HG03342 (cell line): Measurements from ENCODE around the gene FRMD8.
"Not testable (repeated sequence)": the region's sequence is repeated elsewhere in the genome, so short reads cannot be mapped to it uniquely, and the experiment has no call there.

Source experiments
- ATAC-seq: cut with Tn5 transposase; IDR thresholded peaks from one replicate; pipeline ENCODE4 v1.9.1; 2021; ENCODE audit warnings: mild to moderate bottlenecking, moderate library complexity; ENCODE audit not compliant: unreplicated experiment

The FRMD8 gene

GRCh38 chr11:65412271-65413076, 26.0 kb downstream of the FRMD8 start:
- no peak for ATAC-seq

DNA sequence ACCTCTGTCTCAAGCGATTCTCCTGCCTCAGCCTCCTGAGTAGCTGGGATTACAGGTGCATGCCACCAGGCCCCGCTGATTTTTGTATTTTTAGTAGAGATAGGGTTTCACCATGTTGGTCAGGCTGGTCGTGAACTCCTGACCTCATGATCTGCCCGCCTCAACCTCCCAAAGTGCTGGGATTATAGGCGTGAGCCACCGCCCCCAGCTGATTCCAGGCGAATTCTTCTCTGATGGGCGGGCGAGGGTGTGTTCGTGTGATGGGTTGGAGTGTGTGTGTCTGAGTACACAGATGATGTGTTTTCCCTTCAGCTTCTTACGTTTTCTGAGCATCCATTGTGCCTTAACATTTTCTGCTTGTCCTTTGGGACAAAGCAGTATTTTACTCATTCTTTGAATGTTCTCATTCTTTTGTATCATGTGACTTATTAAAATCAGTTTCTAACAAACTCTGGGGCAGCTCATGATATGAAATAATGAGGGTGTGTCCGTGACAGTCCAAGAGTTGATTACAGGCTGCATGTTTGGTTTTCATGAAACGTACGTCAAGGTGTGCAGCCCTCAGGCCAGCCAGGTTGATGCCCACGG, 26.7 kb downstream of the FRMD8 start:
- not testable (repeated sequence) for ATAC-seq

GRCh38 chr11:65414776-65415498, 28.5 kb downstream of the FRMD8 start:
- no peak for ATAC-seq

- ATAC-seq = no peak
These were observed 29.3 kb downstream of the FRMD8 start for GRCh38 chr11:65415499-65416340.

DNA sequence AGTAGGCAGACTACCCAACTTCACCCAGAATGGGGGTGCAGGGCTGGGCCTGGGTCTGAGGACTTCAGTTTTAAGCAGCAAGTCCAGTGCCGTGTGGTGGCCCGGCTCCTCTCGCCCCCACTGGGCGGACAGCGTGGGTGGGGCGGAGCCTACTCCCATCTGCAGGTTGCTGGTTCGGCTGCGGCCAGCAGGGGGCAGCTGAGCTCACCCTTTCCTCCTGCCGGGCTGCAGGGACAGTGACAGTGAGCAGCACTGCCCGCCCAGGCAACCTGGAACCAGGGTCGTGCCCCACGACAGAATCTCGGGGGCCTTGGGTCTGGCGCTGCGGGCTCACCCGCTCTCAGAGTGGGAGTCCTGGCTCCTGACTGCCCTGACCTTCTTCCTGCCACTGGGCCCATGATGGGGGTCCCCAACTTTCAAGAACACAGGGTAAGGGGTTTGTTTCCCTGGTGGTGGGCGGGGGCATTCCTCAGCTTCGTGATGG, 29.9 kb downstream of the FRMD8 start:
- ATAC-seq = no peak

GRCh38 chr11:65416841-65417701, 30.6 kb downstream of the FRMD8 start:
- ATAC-seq = no peak

DNA sequence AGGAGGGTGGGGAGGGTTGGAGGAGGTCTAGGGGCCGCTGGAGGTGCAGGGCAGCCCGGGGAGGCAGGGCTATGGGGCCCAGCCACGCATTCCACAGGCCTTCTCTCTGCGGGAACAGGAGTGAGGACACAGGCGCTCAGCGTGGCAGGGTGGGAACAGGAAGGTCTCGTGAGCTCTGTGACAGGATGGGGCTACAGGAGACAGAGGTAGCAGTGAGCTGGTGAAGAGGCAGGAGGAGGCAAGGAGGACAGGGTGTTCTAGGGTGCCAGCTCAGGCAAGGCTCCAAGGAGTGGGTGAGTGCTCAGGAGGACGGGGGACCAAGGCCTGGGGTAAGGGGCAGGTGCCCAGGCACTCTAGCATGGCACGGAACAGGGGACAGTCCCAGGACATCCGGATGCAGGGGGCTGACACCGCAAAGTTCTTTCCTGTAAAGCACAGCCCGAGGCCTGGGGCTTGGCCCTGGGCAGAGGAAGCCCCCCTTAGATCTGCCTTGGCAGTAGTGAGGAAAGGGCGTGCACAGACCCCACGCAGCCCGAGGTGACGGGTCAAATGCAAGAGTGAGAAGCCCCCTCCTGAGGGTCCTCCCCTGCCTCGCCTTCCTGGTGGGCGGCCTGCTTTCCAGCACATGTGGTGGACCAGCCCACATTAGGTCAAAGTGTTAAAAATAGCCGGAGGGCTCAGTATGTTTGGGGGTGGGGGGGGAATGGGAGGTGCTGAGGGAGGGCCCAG, 31.4 kb downstream of the FRMD8 start:
- ATAC-seq = no peak

DNA sequence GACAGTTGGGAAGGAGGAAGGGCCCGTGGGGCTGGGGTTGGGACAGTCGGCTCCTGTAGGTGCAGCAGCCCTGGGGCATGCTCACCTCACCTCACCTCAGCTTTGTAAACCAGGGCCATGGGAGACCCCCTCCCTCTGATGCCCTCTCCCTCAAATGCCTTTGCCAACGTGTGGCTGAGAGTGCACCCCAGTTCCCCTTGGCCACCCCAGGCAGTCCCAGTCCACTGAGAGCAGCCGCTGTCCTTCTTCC, 31.9 kb downstream of the FRMD8 start:
- ATAC-seq = no peak

DNA sequence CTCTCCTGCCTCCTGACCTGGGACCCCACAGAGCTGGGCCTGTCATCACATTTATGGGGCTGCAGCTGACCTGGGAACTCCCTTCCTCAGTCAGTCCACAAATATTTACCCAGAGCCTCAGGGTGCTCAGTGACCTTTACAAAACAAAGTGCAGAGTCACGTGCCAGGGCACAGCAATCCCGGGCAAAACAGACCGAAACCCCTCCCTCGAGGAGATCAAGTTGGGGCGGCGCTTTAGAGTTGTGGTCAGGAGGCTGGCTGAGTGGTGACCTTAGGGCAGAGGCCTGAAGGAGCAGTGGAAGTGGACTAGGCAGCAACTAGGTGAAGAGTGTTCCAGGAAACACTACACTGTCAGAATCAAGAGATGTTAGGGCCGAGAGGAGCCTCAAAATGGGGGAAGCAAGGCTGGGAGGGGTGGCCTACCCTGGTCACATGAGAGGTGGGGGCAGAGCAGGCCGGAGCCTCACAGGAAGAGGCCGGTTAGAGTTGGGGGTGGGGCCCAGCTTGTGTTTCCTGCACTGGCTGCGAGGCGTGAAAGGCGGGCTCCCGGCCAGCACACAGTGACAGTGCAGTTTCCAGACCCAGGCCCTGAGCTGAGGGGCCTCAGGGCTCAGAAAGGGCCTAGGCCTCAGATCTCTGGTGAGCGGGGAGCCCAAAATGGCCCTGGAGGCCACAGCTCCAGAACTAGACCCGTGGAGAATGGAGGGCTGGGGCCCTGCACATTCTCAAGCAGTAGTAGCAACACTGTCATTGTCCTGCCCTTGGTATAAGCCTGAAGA, 32.4 kb downstream of the FRMD8 start:
- ATAC-seq = peak; percentile 35

DNA sequence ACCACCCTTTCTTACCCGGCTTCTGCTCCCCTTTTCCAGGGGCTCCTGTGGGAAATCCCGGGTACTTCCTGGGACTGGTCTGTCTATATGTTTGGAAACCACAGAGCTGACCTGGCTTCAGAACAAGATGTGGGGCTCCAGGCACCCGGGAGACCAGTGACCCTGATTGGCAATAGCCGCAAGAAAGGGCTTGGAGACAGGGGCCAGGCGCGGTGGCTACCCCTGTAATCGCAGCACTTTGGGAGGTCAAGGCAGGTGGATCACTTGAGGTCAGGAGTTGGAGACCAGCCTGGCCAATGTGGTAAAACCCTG, 33.0 kb downstream of the FRMD8 start:
- no peak for ATAC-seq

DNA sequence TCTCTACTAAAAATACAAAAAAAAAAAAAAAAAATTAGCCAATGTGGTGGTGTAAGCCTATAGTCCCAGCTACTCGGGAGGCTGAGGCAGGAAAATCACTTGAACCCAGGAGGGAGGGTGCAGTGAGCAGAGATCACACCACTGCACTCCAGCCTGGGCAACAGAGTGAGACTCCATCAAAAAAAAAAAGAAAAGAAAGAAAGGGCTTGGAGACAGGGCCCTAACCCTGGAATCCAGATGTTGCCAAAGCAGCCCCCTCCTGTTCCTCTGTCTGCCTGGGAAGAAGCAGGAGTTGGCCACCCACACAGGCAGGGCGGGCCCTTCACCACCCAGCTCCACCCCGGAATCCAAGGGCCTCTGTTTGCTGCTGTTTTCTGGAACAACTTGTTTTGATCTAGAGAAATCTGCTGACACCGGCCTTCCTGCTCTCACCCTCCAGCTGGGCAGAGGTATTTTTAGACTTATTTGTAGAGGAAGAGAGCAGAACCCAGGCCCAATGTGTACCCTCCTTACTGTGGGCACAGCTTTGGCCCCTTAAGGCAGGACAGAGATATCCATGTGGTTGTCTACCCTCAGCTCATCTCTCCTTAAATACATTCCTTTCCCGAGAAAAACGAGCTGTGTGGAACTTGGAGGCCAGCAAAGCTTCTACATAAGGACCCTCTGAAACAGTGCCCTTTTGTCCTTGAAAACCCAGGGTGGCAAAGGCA, 33.5 kb downstream of the FRMD8 start:
- no peak for ATAC-seq

DNA sequence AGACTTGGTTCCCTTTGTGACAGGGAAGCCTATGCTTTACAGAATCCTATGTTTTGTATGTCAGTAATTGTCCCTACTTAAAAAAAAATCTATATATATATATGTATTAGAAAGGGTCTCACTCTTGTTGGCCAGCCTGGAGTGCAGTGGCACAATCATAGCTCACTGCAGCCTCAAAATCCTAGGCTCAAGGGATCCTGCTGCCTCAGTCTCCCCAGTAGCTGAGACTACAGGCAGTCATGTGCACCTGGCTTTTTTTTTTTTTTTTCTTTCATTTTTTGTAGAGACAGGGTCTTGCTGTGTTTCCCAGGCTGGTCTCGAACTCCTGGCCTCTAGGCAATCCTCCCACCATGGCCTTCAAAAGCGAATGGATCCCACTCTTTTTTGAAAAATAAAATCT, 34.1 kb downstream of the FRMD8 start:
- no peak for ATAC-seq

- no peak for ATAC-seq
These were observed 34.7 kb downstream of the FRMD8 start for GRCh38 chr11:65420979-65421793.

GRCh38 chr11:65421794-65422632, 35.6 kb downstream of the FRMD8 start:
- ATAC-seq = no peak

DNA sequence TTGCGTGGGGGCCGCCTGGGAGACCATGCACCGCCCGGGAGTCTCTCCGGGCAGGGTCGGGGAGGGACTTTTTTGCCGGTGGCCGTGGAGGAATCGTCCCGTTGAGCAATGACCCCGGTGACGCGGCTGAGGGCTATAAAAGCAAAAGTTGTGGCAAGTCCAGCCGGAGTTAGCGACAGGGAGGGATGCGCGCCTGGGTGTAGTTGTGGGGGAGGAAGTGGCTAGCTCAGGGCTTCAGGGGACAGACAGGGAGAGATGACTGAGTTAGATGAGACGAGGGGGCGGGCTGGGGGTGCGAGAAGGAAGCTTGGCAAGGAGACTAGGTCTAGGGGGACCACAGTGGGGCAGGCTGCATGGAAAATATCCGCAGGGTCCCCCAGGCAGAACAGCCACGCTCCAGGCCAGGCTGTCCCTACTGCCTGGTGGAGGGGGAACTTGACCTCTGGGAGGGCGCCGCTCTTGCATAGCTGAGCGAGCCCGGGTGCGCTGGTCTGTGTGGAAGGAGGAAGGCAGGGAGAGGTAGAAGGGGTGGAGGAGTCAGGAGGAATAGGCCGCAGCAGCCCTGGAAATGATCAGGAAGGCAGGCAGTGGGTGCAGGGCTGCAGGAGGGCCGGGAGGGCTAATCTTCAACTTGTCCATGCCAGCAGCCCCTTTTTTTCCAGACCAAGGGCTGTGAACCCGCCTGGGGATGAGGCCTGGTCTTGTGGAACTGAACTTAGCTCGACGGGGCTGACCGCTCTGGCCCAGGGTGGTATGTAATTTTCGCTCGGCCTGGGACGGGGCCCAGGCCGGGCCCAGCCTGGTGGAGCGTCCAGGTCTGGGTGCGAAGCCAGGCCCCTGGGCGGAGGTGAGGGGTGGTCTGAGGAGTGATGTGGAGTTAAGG, 36.4 kb downstream of the FRMD8 start, which contains the start of gene NEAT1:
TSS of gene NEAT1 (plus strand) at position 166 of the 883 bp plus-strand sequence.
- no peak for ATAC-seq
